Aortic smooth muscle cell (primary cell): Measurements from ENCODE around the gene PTRH1. TPM values are rescaled to one million over a fixed set of nuclear protein-coding genes. Genes with fewer than 3 reads are reported as not detected.

Source experiments
- total RNA-seq: library from RNA; depleted of rRNA; stranded (reverse); fragments of >200 nt; gene quantifications from 2 replicates; pipeline ENCODE4 v1.2.3, GENCODE V29; 2014

PTRH1 gene, protein sequence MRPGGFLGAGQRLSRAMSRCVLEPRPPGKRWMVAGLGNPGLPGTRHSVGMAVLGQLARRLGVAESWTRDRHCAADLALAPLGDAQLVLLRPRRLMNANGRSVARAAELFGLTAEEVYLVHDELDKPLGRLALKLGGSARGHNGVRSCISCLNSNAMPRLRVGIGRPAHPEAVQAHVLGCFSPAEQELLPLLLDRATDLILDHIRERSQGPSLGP
- total RNA-seq: 33.9 and 36.9 TPM in 2 replicates

DNA sequence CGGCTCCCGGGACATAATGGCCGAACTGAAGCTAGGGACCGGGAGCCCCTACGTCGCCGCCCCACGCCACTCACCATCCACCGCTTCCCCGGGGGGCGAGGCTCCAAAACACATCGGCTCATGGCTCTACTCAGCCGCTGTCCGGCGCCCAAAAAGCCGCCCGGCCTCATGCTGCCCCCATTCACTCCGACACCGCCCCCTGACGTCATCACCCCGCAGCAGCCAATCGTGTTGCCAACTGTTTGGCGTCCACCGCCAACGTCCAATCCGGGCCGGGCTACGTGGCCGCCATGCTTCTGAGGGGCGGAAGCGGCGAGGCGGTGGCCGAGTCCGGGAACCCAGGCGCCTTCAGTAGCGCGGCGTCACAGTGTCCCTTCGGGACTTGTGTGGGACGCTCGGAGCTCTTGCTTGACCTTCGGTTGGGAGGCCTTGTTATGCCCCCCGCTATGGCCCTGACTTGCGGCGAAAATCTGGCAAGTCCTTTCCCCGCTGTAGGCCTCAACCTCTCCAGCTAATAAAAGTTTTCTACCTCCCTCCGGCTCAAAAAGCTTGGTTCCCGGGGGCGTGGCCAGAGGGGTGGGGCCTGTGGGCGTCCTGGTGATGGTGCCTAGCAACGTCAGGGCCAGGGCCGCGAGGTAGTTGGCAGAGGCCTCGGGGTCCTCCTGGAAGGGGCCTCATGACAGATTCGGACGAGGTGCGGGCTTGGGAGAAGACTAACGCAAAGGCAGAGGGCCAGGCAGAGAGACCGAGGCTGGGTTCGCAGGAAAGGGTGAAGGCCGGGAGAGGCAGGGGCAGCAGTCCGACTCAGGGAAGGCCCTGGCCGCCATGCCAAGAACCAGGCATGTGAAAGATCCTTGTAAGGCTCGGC lies at the start of gene PTRH1, which contains the start of gene TTC16:
Gene PTRH1, minus strand, starts transcription at position 194 of the 868 bp plus-strand sequence. Its CDS starts 24 bp downstream, at position 170.
Gene TTC16, plus strand, starts transcription at position 610 of the 868 bp plus-strand sequence. Its CDS starts 67 bp downstream, at position 677.

DNA sequence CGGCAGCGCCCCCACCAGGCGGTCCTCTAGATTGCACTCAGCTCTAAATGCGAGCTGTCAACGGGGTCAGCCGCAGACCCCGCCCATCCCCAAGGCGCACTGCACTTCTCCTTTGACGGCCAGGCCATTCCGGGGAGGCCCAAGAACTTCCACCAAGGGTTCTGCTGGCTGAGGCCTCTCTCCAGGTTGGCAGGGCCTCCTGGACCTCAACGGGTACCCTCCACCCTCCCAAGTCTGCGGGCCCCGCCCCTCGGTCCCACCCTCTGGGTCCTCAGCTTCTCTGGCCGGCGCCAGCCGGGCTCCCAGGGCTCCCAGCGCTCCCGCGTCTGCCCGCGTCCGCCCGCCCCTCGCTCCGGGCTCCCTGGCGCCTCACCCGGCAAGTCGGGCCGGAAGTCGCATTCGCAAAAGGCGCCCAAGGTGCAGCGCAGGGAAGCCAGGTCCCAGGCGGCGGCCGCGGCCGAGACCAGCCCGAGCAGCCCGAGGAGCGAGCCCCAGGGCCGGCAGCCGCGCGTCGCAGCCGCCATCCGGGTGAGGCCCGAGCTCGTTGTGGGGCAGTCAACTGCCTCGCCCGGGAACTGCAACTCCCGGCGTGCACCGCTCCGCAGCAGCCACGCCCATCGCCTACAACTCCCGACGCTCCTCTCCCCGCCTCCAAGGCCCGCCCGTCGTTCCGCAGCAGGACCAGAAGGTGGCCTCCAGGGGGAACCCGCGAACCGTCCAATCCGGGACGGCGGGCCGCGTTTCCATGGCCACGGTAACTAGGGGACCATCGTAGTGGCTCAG lies 19.5 kb upstream of the PTRH1 start, which contains the start of gene TOR2A:
Gene TOR2A, minus strand, starts transcription at position 548 of the 783 bp plus-strand sequence. Its CDS starts 24 bp downstream, at position 524.

DNA sequence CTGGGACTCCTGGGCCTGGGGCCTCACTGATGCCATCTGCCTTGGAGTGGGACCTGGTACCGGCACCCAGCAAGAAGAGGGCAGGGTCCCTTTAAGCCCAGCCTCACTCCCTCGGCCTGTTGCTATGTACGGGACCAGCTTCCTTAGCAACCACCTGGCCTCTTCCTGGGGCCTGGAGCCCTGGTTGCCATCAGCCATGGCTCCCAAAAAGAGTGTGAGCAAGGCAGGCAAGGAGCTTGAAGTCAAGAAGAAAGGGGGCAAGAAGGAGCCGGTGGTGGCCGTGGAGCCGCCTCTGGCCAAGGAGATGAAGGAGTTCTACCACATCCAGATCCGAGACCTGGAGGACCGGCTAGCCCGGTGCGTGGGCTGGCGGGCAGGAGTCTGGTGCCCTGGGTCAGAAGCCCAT lies 8.6 kb downstream of the PTRH1 start, which contains the start of gene CFAP157:
Gene CFAP157, plus strand, starts transcription at position 153 of the 406 bp plus-strand sequence. Its CDS starts 44 bp downstream, at position 197.

Other genes with a start within 250 kb of the PTRH1 start
- gene STXBP1, start 103.4 kb downstream of the PTRH1 start, total RNA-seq: 16.0 and 16.8 TPM in 2 replicates
- gene CFAP157, start 8.7 kb downstream of the PTRH1 start, total RNA-seq: 0.06 and 0.13 TPM in 2 replicates
- 0.06 and 0.13 TPM in 2 replicates for gene TTC16, start 416 bp upstream of the PTRH1 start, total RNA-seq
- gene TOR2A, start 19.6 kb upstream of the PTRH1 start, total RNA-seq: 2.3 and 2.8 TPM in 2 replicates
- gene SH2D3C, start 63.0 kb upstream of the PTRH1 start, total RNA-seq: 1.1 and 2.0 TPM in 2 replicates
- 39.1 and 42.0 TPM in 2 replicates for gene CDK9, start 70.4 kb upstream of the PTRH1 start, total RNA-seq
- gene FPGS, start 87.2 kb upstream of the PTRH1 start, total RNA-seq: 73.4 and 76.9 TPM in 2 replicates
- gene ENG, start 139.0 kb upstream of the PTRH1 start, total RNA-seq: 31.2 and 69.0 TPM in 2 replicates
- gene AK1, start 162.0 kb upstream of the PTRH1 start, total RNA-seq: 75.6 and 90.4 TPM in 2 replicates
- 50.1 and 58.8 TPM in 2 replicates for gene ST6GALNAC6, start 183.9 kb upstream of the PTRH1 start, total RNA-seq
- 23.9 and 33.3 TPM in 2 replicates for gene ST6GALNAC4, start 201.4 kb upstream of the PTRH1 start, total RNA-seq
- gene PIP5KL1, start 215.1 kb upstream of the PTRH1 start, total RNA-seq: 0.66 and 0.81 TPM in 2 replicates
- gene DPM2, start 222.2 kb upstream of the PTRH1 start, total RNA-seq: 9.6 and 11.1 TPM in 2 replicates